ENCODE measurements around the gene PTGR1.
A peak's percentile ranks its signal among the peaks of the same experiment; 100 is the strongest.
"Not testable (repeated sequence)": the region's sequence is repeated elsewhere in the genome, so short reads cannot be mapped to it uniquely, and the experiment has no call there.

The PTGR1 gene

GRCh38 chr9:111599092-111599954, at the start of gene PTGR1:
TSS of gene PTGR1 (minus strand) at chr9:111599647. CDS start at chr9:111597422, 2,225 bp downstream.
- DNase-seq = no peak

GRCh38 chr9:111649016-111649415, 49.6 kb upstream of the PTGR1 start:
- no peak for DNase-seq

- no peak for DNase-seq
These were observed 48.6 kb upstream of the PTGR1 start for GRCh38 chr9:111648066-111648465.

GRCh38 chr9:111646417-111646816, 47.0 kb upstream of the PTGR1 start:
- no peak for DNase-seq

GRCh38 chr9:111645806-111646205, 46.4 kb upstream of the PTGR1 start:
- no peak for DNase-seq

GRCh38 chr9:111644195-111644772, 44.8 kb upstream of the PTGR1 start:
- DNase-seq = no peak

GRCh38 chr9:111637421-111637950, 38.0 kb upstream of the PTGR1 start:
- no peak for DNase-seq

GRCh38 chr9:111634860-111635259, 35.4 kb upstream of the PTGR1 start:
- DNase-seq = no peak

- DNase-seq = no peak
These were observed 33.9 kb upstream of the PTGR1 start for GRCh38 chr9:111633389-111633736.

GRCh38 chr9:111632695-111633388, 33.4 kb upstream of the PTGR1 start:
- no peak for DNase-seq

GRCh38 chr9:111632060-111632459, 32.6 kb upstream of the PTGR1 start:
- no peak for DNase-seq

- peak; percentile 94 for DNase-seq
These were observed 31.9 kb upstream of the PTGR1 start, which contains the start of gene DNAJC25 for GRCh38 chr9:111631214-111631971. TSS of gene DNAJC25 (plus strand) at chr9:111631334. CDS start at chr9:111631408, 74 bp downstream.

- DNase-seq = no peak
These were observed 31.4 kb upstream of the PTGR1 start for GRCh38 chr9:111630964-111631213.

GRCh38 chr9:111630182-111630963, 30.9 kb upstream of the PTGR1 start:
- DNase-seq = no peak

GRCh38 chr9:111628411-111628810, 29.0 kb upstream of the PTGR1 start:
- DNase-seq = no peak

- DNase-seq = no peak
These were observed 28.0 kb upstream of the PTGR1 start for GRCh38 chr9:111627260-111627963.

- no peak for DNase-seq
These were observed 23.2 kb upstream of the PTGR1 start for GRCh38 chr9:111622626-111623025.

GRCh38 chr9:111621895-111622480, 22.5 kb upstream of the PTGR1 start:
- DNase-seq = no peak

- DNase-seq = not testable (repeated sequence)
These were observed 17.9 kb upstream of the PTGR1 start for GRCh38 chr9:111617349-111617748.

- no peak for DNase-seq
These were observed 16.5 kb upstream of the PTGR1 start for GRCh38 chr9:111615928-111616327.

GRCh38 chr9:111613436-111614040, 14.1 kb upstream of the PTGR1 start:
- DNase-seq = no peak
